Measurements from ENCODE around the gene CALU.

- no peak for TF ChIP-seq ZBED1 (IDR thresholded peaks at IDR 0.05; ENCODE audit: borderline replicate concordance)
- TF ChIP-seq POLR2A (IDR thresholded peaks at IDR 0.05; ENCODE audit: low read depth, low read length), result no peak
- TF ChIP-seq CTCF (IDR thresholded peaks at IDR 0.05 in 2 of 3, conservative IDR thresholded peaks at IDR 0.05 in 1 of 3; ENCODE audit: control insufficient read depth in 2 of 3, extremely low read depth in 1 of 3, insufficient read depth in 1 of 3, low read depth in 3 of 3, low read length in 3 of 3), result no peak
Measured at GRCh38 chr7:128801003-128801402, 61.8 kb downstream of the CALU start.
